SK-MEL-5 (cell line): ENCODE results near the gene SVOPL. TPM values are rescaled to one million over a fixed set of nuclear protein-coding genes. Genes with fewer than 3 reads are reported as not detected.

Experiments used
- DNase-seq: peaks from one replicate; pipeline ENCODE4 v3.0.0-alpha.2; 2016; ENCODE audit warnings: low read depth, low spot score
- in situ Hi-C: cut with HindIII; loops from 2 replicates; pipeline ENCODE4 v1.10.0; 2016; ENCODE audit warnings: low sequenced_read_pairs, high pct_unique_total_duplicates, low pct_unique_long_range_greater_than_20kb
- total RNA-seq: library from RNA; depleted of rRNA; stranded (reverse); fragments of >200 nt; shearing (Covaris generic); gene quantifications from 2 replicates; pipeline ENCODE4 v1.2.3, GENCODE V29; 2014

The SVOPL gene
- total RNA-seq, 1 experiment from 2014 or later = not detected

GRCh38 chr7:138626846-138627245 lies 74.3 kb downstream of the SVOPL start:
- no peak for DNase-seq
- in situ Hi-C loops = no loop called here

DNA sequence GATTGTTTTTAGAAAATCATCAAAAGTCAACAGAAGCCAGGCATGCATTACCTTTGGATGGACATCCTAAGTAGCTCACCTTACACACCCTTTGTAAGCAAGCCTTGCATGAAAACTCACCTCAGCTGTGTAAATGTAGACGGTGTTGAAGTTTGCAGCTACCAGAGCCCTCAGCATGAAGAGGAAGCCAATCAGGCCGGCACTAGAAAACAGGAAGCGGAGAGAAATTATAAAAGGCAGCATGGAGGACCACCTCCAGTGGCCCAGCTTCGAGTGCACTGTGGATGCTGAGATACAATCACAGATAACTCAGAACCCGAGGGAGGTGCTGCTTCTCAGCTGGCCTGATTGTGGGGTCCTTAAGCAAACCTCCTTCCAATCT lies 75.3 kb downstream of the SVOPL start:
- in situ Hi-C loops = no loop called here
- no peak for DNase-seq

GRCh38 chr7:138625084-138625848 lies 75.9 kb downstream of the SVOPL start:
- in situ Hi-C loops = no loop called here
- no peak for DNase-seq

DNA sequence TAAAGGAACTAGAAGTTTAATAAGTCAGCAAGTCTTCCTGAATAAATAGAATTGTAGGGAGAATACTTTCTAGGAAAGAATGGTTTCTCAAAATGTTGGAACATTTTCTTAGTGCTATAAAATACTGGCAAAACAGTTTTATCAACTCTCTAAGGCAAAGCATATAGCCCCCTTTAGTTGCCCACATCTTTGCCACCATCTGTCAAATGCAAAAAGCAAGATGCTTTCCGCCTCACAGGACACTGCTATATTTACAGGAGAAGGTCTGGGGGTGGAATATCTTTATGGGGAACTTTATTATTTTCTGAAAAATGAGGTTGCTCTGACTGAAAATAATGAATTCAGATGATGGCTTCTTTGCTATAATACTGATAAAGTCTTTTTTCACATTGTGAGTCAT lies 78.3 kb downstream of the SVOPL start:
- no peak for DNase-seq
- in situ Hi-C loops = no loop called here

GRCh38 chr7:138618933-138619332 lies 82.2 kb downstream of the SVOPL start:
- in situ Hi-C loops = no loop called here

GRCh38 chr7:138618506-138618905 lies 82.7 kb downstream of the SVOPL start:
- in situ Hi-C loops = no loop called here
- no peak for DNase-seq

More at GRCh38 chr7:138618933-138619332, 82.2 kb downstream of the SVOPL start:
- DNase-seq = no peak

GRCh38 chr7:138616085-138616484 lies 85.1 kb downstream of the SVOPL start:
- in situ Hi-C loops = no loop called here
- DNase-seq = no peak

DNA sequence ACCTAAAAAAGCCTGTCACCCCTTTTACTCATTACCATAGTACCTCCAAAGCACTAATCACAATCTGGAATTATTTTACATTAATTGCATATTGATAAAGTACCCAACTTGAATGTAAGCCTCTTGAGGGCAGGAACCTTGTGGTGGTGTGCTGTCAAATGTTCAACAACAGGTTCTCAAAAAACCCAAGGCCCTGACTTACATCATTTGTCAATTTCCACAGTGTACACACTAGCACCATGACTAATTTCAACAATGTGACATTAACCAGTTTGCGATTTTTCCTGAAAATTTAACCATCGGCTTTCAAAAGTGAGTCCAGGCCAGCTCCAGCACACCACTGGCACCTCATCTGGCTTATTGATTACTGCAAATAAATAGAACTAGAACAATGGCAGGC lies 87.5 kb downstream of the SVOPL start:
- no peak for DNase-seq
- in situ Hi-C loops = no loop called here

DNA sequence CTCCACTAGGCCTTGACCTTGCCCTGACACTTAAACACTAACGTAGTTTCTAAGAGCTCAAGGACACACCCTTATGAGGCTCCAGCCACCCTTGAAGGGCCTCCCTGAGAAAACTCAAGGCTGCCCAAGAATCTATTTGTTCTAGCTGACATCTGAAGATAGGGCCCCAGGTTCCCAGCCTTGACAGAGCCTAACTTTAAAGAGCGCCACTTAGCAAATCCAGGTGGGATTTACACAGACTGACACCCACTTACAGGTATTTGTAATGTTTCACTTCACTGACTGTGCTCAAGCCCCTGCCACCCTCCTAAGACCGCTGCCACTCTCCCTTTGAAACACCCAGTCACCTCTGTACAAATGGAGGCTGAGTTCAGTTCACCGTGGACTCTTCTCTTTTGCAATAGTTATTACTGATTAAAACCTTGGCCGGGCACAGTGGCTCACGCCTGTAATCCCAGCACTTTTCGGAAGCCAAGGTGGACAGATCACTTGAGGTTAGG lies 90.4 kb downstream of the SVOPL start:
- in situ Hi-C loops = no loop called here
- DNase-seq = no peak

DNA sequence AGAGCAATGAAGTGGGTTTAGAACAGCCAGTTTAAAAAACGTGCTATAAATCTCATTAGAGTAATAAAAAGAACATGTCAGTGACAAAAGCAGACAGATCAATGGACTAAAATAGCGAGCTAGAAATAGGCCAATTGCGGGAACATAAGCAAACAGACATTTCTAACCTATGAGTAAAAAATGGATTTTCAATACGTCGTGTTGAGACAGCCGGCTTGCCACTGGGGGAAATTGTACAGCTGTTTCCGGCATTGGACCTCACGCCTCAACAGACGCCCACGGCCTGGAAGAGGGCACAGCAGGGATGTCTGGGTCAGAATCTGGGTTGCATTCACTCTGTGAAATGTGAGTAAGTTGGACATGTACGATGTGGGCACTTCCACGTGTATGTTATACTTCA lies 92.9 kb downstream of the SVOPL start:
- DNase-seq = no peak
- in situ Hi-C loops = no loop called here

- in situ Hi-C loops = no loop called here
- DNase-seq = no peak
These were observed 93.7 kb downstream of the SVOPL start for GRCh38 chr7:138607216-138608126.

GRCh38 chr7:138606236-138606635 lies 94.9 kb downstream of the SVOPL start:
- no peak for DNase-seq
- in situ Hi-C loops = no loop called here

GRCh38 chr7:138603549-138604318 lies 97.4 kb downstream of the SVOPL start:
- in situ Hi-C loops = no loop called here
- peak; percentile 87 for DNase-seq

- in situ Hi-C loops = no loop called here
These were observed 98.7 kb downstream of the SVOPL start for GRCh38 chr7:138602451-138602850.

DNA sequence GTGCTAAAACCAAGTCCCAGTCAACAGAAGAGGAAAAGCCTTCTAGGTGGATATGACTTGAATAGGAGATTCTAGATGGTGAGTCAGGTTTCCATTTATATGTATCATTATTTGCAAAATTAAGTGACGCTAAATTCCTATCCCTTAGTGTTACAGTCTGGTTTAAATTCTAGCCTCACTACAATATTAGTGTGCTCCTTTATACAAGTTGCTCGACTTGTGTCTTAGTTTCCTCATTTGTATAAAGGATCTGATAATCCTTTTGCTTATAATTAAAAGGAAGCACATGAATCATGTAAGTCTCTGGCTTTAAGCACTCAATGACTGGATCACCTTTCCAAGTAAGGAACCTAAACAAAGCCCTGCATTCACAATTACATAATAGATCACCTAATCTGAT lies 105.7 kb downstream of the SVOPL start:
- no peak for DNase-seq
- in situ Hi-C loops = no loop called here

More at GRCh38 chr7:138602451-138602850, 98.7 kb downstream of the SVOPL start:
- DNase-seq = peak; percentile 13

GRCh38 chr7:138590154-138590553 lies 111.0 kb downstream of the SVOPL start:
- in situ Hi-C loops = no loop called here
- DNase-seq = no peak

GRCh38 chr7:138588986-138589385 lies 112.2 kb downstream of the SVOPL start:
- no peak for DNase-seq
- in situ Hi-C loops = no loop called here

DNA sequence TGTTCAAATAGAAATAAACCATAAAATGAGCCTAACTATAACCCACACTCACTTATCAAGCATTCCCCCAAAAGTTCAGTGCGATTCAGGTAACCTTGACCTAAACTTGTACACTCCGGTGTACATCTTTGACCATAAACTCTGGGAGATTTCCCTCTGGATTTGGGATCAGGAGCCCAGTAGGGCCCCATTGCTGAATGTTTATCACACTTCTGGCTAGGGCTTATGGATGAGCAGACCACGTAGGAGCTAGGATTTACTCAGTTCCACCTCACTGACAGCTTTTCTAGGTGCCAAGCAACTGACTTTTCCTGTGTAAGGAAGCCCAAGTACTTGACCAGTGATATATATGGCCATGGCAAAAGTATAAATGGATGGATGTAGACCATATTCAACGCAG lies 113.7 kb downstream of the SVOPL start:
- in situ Hi-C loops = no loop called here
- no peak for DNase-seq
